H9 (cell line): ENCODE data around the gene CCSER2. TPM values are rescaled to one million over a fixed set of nuclear protein-coding genes. Genes with fewer than 3 reads are reported as not detected.

Source experiments
- DNase-seq: peaks from one replicate; pipeline ENCODE4 v3.0.0-alpha.2; 2017
- H2AFZ ChIP-seq: one replicate; pipeline ENCODE4 v1.6.1; 2013; ENCODE audit warnings: mild to moderate bottlenecking, low read length, control low read depth, moderate library complexity
- H2AK5ac ChIP-seq: 2 replicates; pipeline ENCODE4 v1.6.1; 2013; ENCODE audit warnings: low read length, control low read depth, mixed read lengths; ENCODE audit not compliant: insufficient read length
- H2BK120ac ChIP-seq: one replicate; pipeline ENCODE4 v1.6.1; 2013; ENCODE audit warnings: low read depth, mild to moderate bottlenecking, low read length, control low read depth, inconsistent platforms; ENCODE audit not compliant: poor library complexity, severe bottlenecking
- H2BK12ac ChIP-seq: 2 replicates; pipeline ENCODE4 v1.6.1; 2013; ENCODE audit warnings: low read length, control low read depth, mixed read lengths, low read depth; ENCODE audit not compliant: insufficient read length
- H2BK15ac ChIP-seq: 2 replicates; pipeline ENCODE4 v1.6.1; 2013; ENCODE audit warnings: low read depth, low read length, control low read depth
- H2BK20ac ChIP-seq: one replicate; pipeline ENCODE4 v1.6.1; 2013; ENCODE audit warnings: low read depth, mild to moderate bottlenecking, low read length, control low read depth, inconsistent platforms; ENCODE audit not compliant: poor library complexity, severe bottlenecking
- H2BK5ac ChIP-seq: 2 replicates; pipeline ENCODE4 v1.6.1; 2013; ENCODE audit warnings: low read length, control low read depth, mixed read lengths; ENCODE audit not compliant: insufficient read length
- H3K14ac ChIP-seq: 2 replicates; pipeline ENCODE4 v1.6.1; 2013; ENCODE audit warnings: low read length, control low read depth; ENCODE audit not compliant: insufficient read depth
- H3K18ac ChIP-seq: 2 replicates; pipeline ENCODE4 v1.6.1; 2013; ENCODE audit warnings: low read depth, mild to moderate bottlenecking, mixed read lengths, low read length, control low read depth; ENCODE audit not compliant: insufficient read length
- H3K23ac ChIP-seq: 2 replicates; pipeline ENCODE4 v1.6.1; 2013; ENCODE audit warnings: low read length, control low read depth, mixed read lengths, low read depth; ENCODE audit not compliant: insufficient read length
- H3K23me2 ChIP-seq: 2 replicates; pipeline ENCODE4 v1.6.1; 2013; ENCODE audit warnings: low read depth, mild to moderate bottlenecking, mixed read lengths, low read length, control low read depth; ENCODE audit not compliant: insufficient read length, poor library complexity, severe bottlenecking
- H3K27ac ChIP-seq: 2 replicates; pipeline ENCODE4 v1.5.1; 2013; ENCODE audit warnings: low read length, control low read depth, mixed read lengths, low read depth; ENCODE audit not compliant: insufficient read length
- H3K27me3 ChIP-seq: 2 replicates; pipeline ENCODE4 v1.6.1; 2013; ENCODE audit warnings: low read length, control low read depth, inconsistent platforms; ENCODE audit not compliant: insufficient read depth
- H3K4ac ChIP-seq: 2 replicates; pipeline ENCODE4 v1.6.1; 2013; ENCODE audit warnings: low read depth, mild to moderate bottlenecking, control low read depth, inconsistent platforms, low read length, moderate library complexity
- H3K4me1 ChIP-seq: 2 replicates; pipeline ENCODE4 v1.6.1; 2013; ENCODE audit warnings: low read length, control low read depth, inconsistent platforms; ENCODE audit not compliant: insufficient read depth
- H3K4me2 ChIP-seq: 2 replicates; pipeline ENCODE4 v1.6.1; 2013; ENCODE audit warnings: low read length, control low read depth, mixed read lengths; ENCODE audit not compliant: insufficient read length, insufficient read depth
- H3K56ac ChIP-seq: 2 replicates; pipeline ENCODE4 v1.6.1; 2013; ENCODE audit warnings: low read depth, mild to moderate bottlenecking, mixed read lengths, low read length, control low read depth; ENCODE audit not compliant: insufficient read length
- H3K79me1 ChIP-seq: 2 replicates; pipeline ENCODE4 v1.6.1; 2013; ENCODE audit warnings: low read depth, mild to moderate bottlenecking, moderate library complexity, low read length, control low read depth, inconsistent platforms; ENCODE audit not compliant: insufficient read depth, poor library complexity, severe bottlenecking
- H3K79me2 ChIP-seq: 2 replicates; pipeline ENCODE4 v1.6.1; 2013; ENCODE audit warnings: low read length, control low read depth, inconsistent platforms; ENCODE audit not compliant: insufficient read depth
- H3K9ac ChIP-seq: 2 replicates; pipeline ENCODE4 v1.6.1; 2013; ENCODE audit warnings: low read length, control low read depth, mixed read lengths; ENCODE audit not compliant: insufficient read length; ENCODE audit errors: extremely low read depth
- H3K9me3 ChIP-seq: one replicate; pipeline ENCODE4 v1.6.1; 2013; ENCODE audit warnings: low read depth, low read length, inconsistent platforms; ENCODE audit not compliant: control insufficient read depth
- H3T11ph ChIP-seq: one replicate; pipeline ENCODE4 v1.6.1; 2013; ENCODE audit warnings: mild to moderate bottlenecking, low read length, control low read depth, inconsistent platforms
- H4K20me1 ChIP-seq: one replicate; pipeline ENCODE4 v1.6.1; 2013; ENCODE audit not compliant: control insufficient read depth, insufficient read length, insufficient read depth
- H4K5ac ChIP-seq: 2 replicates; pipeline ENCODE4 v1.6.1; 2013; ENCODE audit warnings: low read depth, mild to moderate bottlenecking, mixed read lengths, low read length, control low read depth; ENCODE audit not compliant: insufficient read length
- H4K8ac ChIP-seq: replicated peaks from 2 replicates; pipeline ENCODE4 v1.6.1; 2013; ENCODE audit warnings: low read length, control low read depth, mixed read lengths, low read depth; ENCODE audit not compliant: insufficient read length
- H4K91ac ChIP-seq: 2 replicates; pipeline ENCODE4 v1.6.1; 2013; ENCODE audit warnings: low read depth, mild to moderate bottlenecking, moderate library complexity, mixed read lengths, low read length, control low read depth; ENCODE audit not compliant: insufficient read length
- H3K27ac Mint-ChIP-seq, 3 experiments: 2 replicates in 2 of 3; 3 replicates in 1 of 3; pipeline ENCODE4 v1.8.0; 2020 to 2021; ENCODE audit warnings: mixed read lengths in 3 of 3, mild to moderate bottlenecking in 1 of 3, moderate library complexity in 1 of 3
- H3K27me3 Mint-ChIP-seq: 2 replicates; pipeline ENCODE4 v1.8.0; 2021; ENCODE audit warnings: low read depth, mild to moderate bottlenecking, moderate library complexity, mixed read lengths
- H3K36me3 Mint-ChIP-seq, 3 experiments: 2 replicates in 2 of 3; 3 replicates in 1 of 3; pipeline ENCODE4 v1.8.0; 2020 to 2021; ENCODE audit warnings: low read depth in 3 of 3, mixed read lengths in 3 of 3; ENCODE audit not compliant: insufficient read depth in 1 of 3
- H3K4me1 Mint-ChIP-seq, 2 experiments: 2 replicates each; pipeline ENCODE4 v1.8.0; 2020; ENCODE audit warnings: mixed read lengths in 2 of 2
- H3K4me3 Mint-ChIP-seq, 2 experiments: 2 replicates in 1 of 2; 3 replicates in 1 of 2; pipeline ENCODE4 v1.8.0; 2020 to 2021; ENCODE audit warnings: mild to moderate bottlenecking in 2 of 2, mixed read lengths in 2 of 2, moderate library complexity in 1 of 2
- H3K9me3 Mint-ChIP-seq, 2 experiments: 2 replicates in 1 of 2; 3 replicates in 1 of 2; pipeline ENCODE4 v1.8.0; 2020; ENCODE audit warnings: mild to moderate bottlenecking in 2 of 2, mixed read lengths in 2 of 2, moderate library complexity in 1 of 2
- CTCF ChIP-seq: fragments of 200-600 bp; sonication (generic); conservative IDR thresholded peaks from 3 replicates; pipeline ENCODE4 v1.8.0; 2021; ENCODE audit warnings: antibody characterized with exemption, mild to moderate bottlenecking
- WGBS: extraction: QIAGEN DNeasy Blood & Tissue Kit; methylation state at CpG from one replicate; pipeline ENCODE4 v1.1.7; 2013; ENCODE audit warnings: missing lambda C conversion rate, low lambda C conversion rate, mixed read lengths; ENCODE audit not compliant: insufficient read length; ENCODE audit errors: extremely low coverage; 5-methylcytosine and 5-hydroxymethylcytosine counted together
- total RNA-seq: library from RNA; stranded (reverse); gene quantifications from 2 replicates; pipeline ENCODE4 v1.2.1, GENCODE V29; 2021

The CCSER2 gene
- total RNA-seq, 1 experiment from 2014 or later, result 22.2 TPM

GRCh38 chr10:84510121-84510520, 181.7 kb downstream of the CCSER2 start:
- H3K4me3 Mint-ChIP-seq, result no peak overlapping the region
- Histone ChIP-seq H4K5ac (no peak overlapping the region), H3K18ac (no peak overlapping the region), H2BK120ac (no peak overlapping the region), H2BK5ac (no peak overlapping the region), H3K9me3 (no peaks in the 10 kb centered on the region), H4K91ac (no peak overlapping the region), H3K27me3 (no peaks in the 10 kb centered on the region), H3K23ac (no peak overlapping the region), H3K79me1 (no peaks in the 10 kb centered on the region), H2BK20ac (no peak overlapping the region), H3T11ph (no peak overlapping the region), H2BK15ac (no peak overlapping the region), H4K20me1 (no peaks in the 10 kb centered on the region), H2AK5ac (no peak overlapping the region), H3K27ac (no peak overlapping the region), H3K4me2 (no peak overlapping the region), H3K4ac (no peak overlapping the region), H4K8ac (no peak overlapping the region), H3K14ac (no peak overlapping the region), H3K4me1 (no peaks in the 10 kb centered on the region), H2BK12ac (no peak overlapping the region), H2AFZ (no peak overlapping the region), H3K9ac (no peak overlapping the region), H3K23me2 (no peaks in the 10 kb centered on the region), H3K56ac (no peak overlapping the region), H3K79me2 (no peaks in the 10 kb centered on the region)
- H3K27ac Mint-ChIP-seq, result 0 out of 7 replicates have a peak overlapping the region, but pooled peaks of 1 of the 3 experiments have one; percentile 8
- no peaks in the 10 kb centered on the region for H3K27me3 Mint-ChIP-seq
- no peak for DNase-seq
- H3K9me3 Mint-ChIP-seq, result no peaks in the 10 kb centered on the region
- H3K4me1 Mint-ChIP-seq, result peaks cover 12 to 21% of the 10 kb centered on the region in 2 experiments
- no CpG with 5 or more reads among the region's 3 CpGs for WGBS
- H3K36me3 Mint-ChIP-seq, result peaks cover 5 to 14% (median 6%) of the 10 kb centered on the region in 3 experiments; a peak in 6 of 7 replicates
- TF ChIP-seq CTCF, result no peak
